ENCODE data around the gene MLLT1.

Gene MLLT1

GRCh38 chr19:6235031-6235951 lies 44.5 kb downstream of the MLLT1 start:
- no peak for DNase-seq (ENCODE audit: low spot score)

GRCh38 chr19:6234527-6234926 lies 45.2 kb downstream of the MLLT1 start:
- DNase-seq (ENCODE audit: low spot score): no peak

GRCh38 chr19:6233827-6234511 lies 45.8 kb downstream of the MLLT1 start:
- no peak for DNase-seq (ENCODE audit: low spot score)

GRCh38 chr19:6233056-6233826 lies 46.5 kb downstream of the MLLT1 start:
- no peak for DNase-seq (ENCODE audit: low spot score)

- no peak for DNase-seq (ENCODE audit: low spot score)
Observed at GRCh38 chr19:6232601-6233055, 47.1 kb downstream of the MLLT1 start.

- DNase-seq (ENCODE audit: low spot score): no peak
Observed at GRCh38 chr19:6230991-6231448, 48.8 kb downstream of the MLLT1 start.

- no peak for DNase-seq (ENCODE audit: low spot score)
Observed at GRCh38 chr19:6229951-6230712, 49.6 kb downstream of the MLLT1 start.

- no peak for DNase-seq (ENCODE audit: low spot score)
Observed at GRCh38 chr19:6229216-6229913, 50.4 kb downstream of the MLLT1 start.

GRCh38 chr19:6228551-6229215 lies 51.1 kb downstream of the MLLT1 start:
- no peak for DNase-seq (ENCODE audit: low spot score)

GRCh38 chr19:6227936-6228325 lies 51.8 kb downstream of the MLLT1 start:
- no peak for DNase-seq (ENCODE audit: low spot score)

- DNase-seq (ENCODE audit: low spot score): no peak
Observed at GRCh38 chr19:6227156-6227935, 52.4 kb downstream of the MLLT1 start.

GRCh38 chr19:6226444-6227155 lies 53.2 kb downstream of the MLLT1 start:
- DNase-seq (ENCODE audit: low spot score): no peak

GRCh38 chr19:6226012-6226411 lies 53.8 kb downstream of the MLLT1 start:
- no peak for DNase-seq (ENCODE audit: low spot score)

GRCh38 chr19:6225232-6225865 lies 54.4 kb downstream of the MLLT1 start:
- DNase-seq (ENCODE audit: low spot score): no peak

GRCh38 chr19:6224308-6224675 lies 55.5 kb downstream of the MLLT1 start:
- no peak for DNase-seq (ENCODE audit: low spot score)

- no peak for DNase-seq (ENCODE audit: low spot score)
Observed at GRCh38 chr19:6223461-6224307, 56.1 kb downstream of the MLLT1 start.

GRCh38 chr19:6222884-6223283 lies 56.9 kb downstream of the MLLT1 start:
- DNase-seq (ENCODE audit: low spot score): no peak

All from RKO (cell line).